PFSK-1 (cell line): Measurements from ENCODE around the gene TIMM8A.

Experiments used
- POLR2AphosphoS5 ChIP-seq: IDR thresholded peaks from 2 replicates; pipeline ENCODE4 v1.6.1; 2012; ENCODE audit warnings: low read depth, mild to moderate bottlenecking, control low read depth, low read length, moderate library complexity
- SIN3A ChIP-seq: IDR thresholded peaks from 2 replicates; pipeline ENCODE4 v1.6.1; 2012; ENCODE audit warnings: mild to moderate bottlenecking, low read length, moderate library complexity, borderline replicate concordance; ENCODE audit not compliant: insufficient read depth
- TAF1 ChIP-seq: IDR thresholded peaks from 2 replicates; pipeline ENCODE4 v1.6.1; 2012; ENCODE audit warnings: low read length, control low read depth, borderline replicate concordance; ENCODE audit not compliant: insufficient read depth
- TF ChIP-seq, protein P1 (sequence below), 2 experiments: IDR thresholded peaks; 2 replicates each; pipeline versions ENCODE4 v1.6.1 to v1.8.0; 2011 to 2012; ENCODE audit warnings: low read depth in 2 of 2, low read length in 2 of 2, control low read depth in 1 of 2, inconsistent platforms in 1 of 2, mild to moderate bottlenecking in 1 of 2, moderate library complexity in 1 of 2; ENCODE audit not compliant: insufficient read depth in 1 of 2

DNA sequence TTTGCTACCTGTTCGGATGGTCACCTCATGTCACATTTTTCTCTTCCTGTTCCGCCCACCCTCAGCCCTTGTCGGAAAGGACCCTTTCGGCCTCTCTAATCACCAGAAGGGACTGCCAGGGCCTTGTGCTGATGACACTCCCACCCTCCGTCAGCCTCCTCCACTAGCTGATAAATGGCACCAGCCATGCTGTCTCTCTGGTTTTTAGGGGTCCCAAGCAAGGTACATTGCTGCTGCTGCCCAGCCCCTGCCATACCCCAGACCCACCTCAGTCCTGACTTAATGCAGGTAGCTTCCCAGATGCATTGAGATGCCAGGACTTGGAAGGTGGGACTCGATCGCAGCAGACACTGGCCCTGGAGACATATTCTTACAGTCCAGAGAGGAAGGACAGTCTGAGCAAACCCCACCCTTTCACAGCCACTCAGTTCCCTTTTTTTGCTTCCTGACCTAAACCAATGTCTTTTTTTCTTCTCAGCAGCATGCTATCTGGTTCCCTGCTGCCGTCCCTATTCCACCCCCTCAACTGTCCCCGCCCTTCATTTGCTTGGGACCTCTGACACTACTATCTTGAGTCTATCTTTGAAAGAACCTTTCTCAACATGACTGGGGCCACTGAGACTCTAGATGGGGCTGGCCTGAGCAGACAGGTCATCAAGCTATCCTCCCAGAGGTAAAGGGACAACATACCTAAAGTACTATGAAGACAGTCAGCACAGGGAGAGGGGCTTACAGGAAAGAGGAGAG, 37.4 kb upstream of the TIMM8A start, which contains the start of gene BTK:
- no peak for TF ChIP-seq POLR2AphosphoS5
- TF ChIP-seq, protein P1, sequence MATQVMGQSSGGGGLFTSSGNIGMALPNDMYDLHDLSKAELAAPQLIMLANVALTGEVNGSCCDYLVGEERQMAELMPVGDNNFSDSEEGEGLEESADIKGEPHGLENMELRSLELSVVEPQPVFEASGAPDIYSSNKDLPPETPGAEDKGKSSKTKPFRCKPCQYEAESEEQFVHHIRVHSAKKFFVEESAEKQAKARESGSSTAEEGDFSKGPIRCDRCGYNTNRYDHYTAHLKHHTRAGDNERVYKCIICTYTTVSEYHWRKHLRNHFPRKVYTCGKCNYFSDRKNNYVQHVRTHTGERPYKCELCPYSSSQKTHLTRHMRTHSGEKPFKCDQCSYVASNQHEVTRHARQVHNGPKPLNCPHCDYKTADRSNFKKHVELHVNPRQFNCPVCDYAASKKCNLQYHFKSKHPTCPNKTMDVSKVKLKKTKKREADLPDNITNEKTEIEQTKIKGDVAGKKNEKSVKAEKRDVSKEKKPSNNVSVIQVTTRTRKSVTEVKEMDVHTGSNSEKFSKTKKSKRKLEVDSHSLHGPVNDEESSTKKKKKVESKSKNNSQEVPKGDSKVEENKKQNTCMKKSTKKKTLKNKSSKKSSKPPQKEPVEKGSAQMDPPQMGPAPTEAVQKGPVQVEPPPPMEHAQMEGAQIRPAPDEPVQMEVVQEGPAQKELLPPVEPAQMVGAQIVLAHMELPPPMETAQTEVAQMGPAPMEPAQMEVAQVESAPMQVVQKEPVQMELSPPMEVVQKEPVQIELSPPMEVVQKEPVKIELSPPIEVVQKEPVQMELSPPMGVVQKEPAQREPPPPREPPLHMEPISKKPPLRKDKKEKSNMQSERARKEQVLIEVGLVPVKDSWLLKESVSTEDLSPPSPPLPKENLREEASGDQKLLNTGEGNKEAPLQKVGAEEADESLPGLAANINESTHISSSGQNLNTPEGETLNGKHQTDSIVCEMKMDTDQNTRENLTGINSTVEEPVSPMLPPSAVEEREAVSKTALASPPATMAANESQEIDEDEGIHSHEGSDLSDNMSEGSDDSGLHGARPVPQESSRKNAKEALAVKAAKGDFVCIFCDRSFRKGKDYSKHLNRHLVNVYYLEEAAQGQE (IDR thresholded peaks at IDR 0.05; ENCODE audit: insufficient read depth in 1 of 2, low read depth in 2 of 2, low read length in 2 of 2) = no peak
- no peak for TF ChIP-seq SIN3A
- TF ChIP-seq TAF1 = no peak
